ENCODE measurements around the gene USP35. TPM values are rescaled to one million over a fixed set of nuclear protein-coding genes. Genes with fewer than 3 reads are reported as not detected.

USP35 gene
- total and polyA plus RNA-seq, 2 donors (not counting 1 experiment from before 2014, with no cell fraction given), result 4.8 to 6.0 TPM

DNA sequence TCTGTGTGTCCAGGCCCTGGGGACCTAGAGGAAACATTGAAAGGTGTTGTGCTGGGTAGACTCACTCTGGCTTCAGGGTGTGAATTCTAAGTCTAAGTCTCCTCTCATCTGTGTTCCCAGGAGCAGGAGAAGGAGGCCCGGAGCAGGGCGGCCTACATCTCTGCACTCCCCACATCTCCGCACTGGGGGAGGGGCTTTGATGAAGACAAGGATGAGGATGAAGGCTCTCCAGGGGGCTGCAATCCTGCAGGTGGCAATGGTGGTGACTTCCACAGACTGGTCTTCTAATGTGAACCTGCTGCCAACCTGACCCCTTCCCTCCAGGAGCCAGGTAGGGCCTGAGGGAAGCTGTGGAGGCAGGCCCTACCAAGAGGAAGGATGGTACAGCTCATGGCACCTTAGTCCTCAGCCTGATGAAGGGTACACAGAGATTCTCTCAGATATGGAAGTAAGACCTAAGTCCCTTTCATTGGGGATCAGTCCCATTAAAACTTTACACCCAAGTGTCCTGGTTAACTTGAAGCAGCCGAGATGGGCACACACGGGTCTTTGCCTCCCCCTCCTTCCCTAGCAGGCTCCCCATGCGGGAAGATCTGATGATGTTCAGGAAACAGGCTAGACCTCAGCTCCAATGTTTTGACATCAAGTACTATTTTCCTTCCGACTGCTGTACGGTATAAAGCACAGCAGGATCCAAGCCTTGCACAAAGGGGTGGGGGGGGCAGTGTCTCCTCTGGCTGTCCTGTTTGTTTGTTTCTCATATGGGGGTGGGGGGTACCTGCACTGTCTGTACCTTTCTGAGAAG lies 25.0 kb downstream of the USP35 start:
- H3K4me2 ChIP-seq (replicated peaks; ENCODE audit: low read depth, low read length, poor library complexity, severe bottlenecking), result no peak overlapping the region
- no peaks in the 10 kb centered on the region for H3K79me2 ChIP-seq (ENCODE audit: control insufficient read depth, insufficient read depth, low read length)
- H3K9me3 ChIP-seq (ENCODE audit: control extremely low read depth in 1 of 3, control insufficient read depth in 2 of 3, insufficient read depth in 1 of 3, low read length in 2 of 3), result no peaks in the 10 kb centered on the region
- H3K27me3 Mint-ChIP-seq, result no peaks in the 10 kb centered on the region
- DNase-seq (no peak), ATAC-seq (ENCODE audit: low read depth) (no peak)
- CTCF ChIA-PET, result interaction anchor here (2.2 kb wide), 1 partner anchor 351 kb away, joined by 7 read pairs; no protein-coding TSS in a partner anchor
- H3K4me1 Mint-ChIP-seq, result no peaks in the 10 kb centered on the region
- POLR2A ChIA-PET, result no interaction called here
- intact Hi-C loops (cut with micrococcal nuclease), result no loop called here
- no peaks in the 10 kb centered on the region for H3K9me3 Mint-ChIP-seq (ENCODE audit: insufficient read depth)
- no peak overlapping the region for H3K4me3 ChIP-seq (ENCODE audit: control extremely low read depth in 1 of 5, extremely low read depth in 1 of 5, insufficient read depth in 1 of 5, low read depth in 2 of 5, low read length in 4 of 5)
- no peak overlapping the region for H2AFZ ChIP-seq (ENCODE audit: insufficient read depth, low read depth, low read length, poor library complexity, severe bottlenecking)
- no peaks in the 10 kb centered on the region for H3K27me3 ChIP-seq (replicated peaks in 1 of 4; ENCODE audit: control extremely low read depth in 1 of 4, control insufficient read depth in 3 of 4, insufficient read depth in 4 of 4, low read length in 3 of 4)
- H3K9ac ChIP-seq (ENCODE audit: low read length), result no peak overlapping the region
- H3K27ac Mint-ChIP-seq, result no peak overlapping the region
- no peaks in the 10 kb centered on the region for H4K20me1 ChIP-seq (ENCODE audit: control insufficient read depth, insufficient read depth, low read length, poor library complexity, severe bottlenecking)
- no peak overlapping the region for H3K4me3 Mint-ChIP-seq
- H3K27ac ChIP-seq (ENCODE audit: low read length in 2 of 2), result no peak overlapping the region
- no peak for TF ChIP-seq EZH2 (IDR thresholded peaks at IDR 0.05; ENCODE audit: borderline replicate concordance, insufficient read depth, low read depth, low read length, poor library complexity, severe bottlenecking)
- TF ChIP-seq, protein P1, sequence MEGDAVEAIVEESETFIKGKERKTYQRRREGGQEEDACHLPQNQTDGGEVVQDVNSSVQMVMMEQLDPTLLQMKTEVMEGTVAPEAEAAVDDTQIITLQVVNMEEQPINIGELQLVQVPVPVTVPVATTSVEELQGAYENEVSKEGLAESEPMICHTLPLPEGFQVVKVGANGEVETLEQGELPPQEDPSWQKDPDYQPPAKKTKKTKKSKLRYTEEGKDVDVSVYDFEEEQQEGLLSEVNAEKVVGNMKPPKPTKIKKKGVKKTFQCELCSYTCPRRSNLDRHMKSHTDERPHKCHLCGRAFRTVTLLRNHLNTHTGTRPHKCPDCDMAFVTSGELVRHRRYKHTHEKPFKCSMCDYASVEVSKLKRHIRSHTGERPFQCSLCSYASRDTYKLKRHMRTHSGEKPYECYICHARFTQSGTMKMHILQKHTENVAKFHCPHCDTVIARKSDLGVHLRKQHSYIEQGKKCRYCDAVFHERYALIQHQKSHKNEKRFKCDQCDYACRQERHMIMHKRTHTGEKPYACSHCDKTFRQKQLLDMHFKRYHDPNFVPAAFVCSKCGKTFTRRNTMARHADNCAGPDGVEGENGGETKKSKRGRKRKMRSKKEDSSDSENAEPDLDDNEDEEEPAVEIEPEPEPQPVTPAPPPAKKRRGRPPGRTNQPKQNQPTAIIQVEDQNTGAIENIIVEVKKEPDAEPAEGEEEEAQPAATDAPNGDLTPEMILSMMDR (IDR thresholded peaks at IDR 0.05), result no peak
- 68% methylated on average over 3 of the region's 8 CpGs for WGBS (ENCODE audit: insufficient coverage)
- H3K4me1 ChIP-seq (ENCODE audit: control insufficient read depth in 2 of 2, insufficient read depth in 2 of 2, low read length in 2 of 2), result no peaks in the 10 kb centered on the region
- peaks cover 0 to 12% of the 10 kb centered on the region in 2 experiments for H3K36me3 ChIP-seq (replicated peaks in 1 of 2; ENCODE audit: control extremely low read depth in 1 of 2, control insufficient read depth in 1 of 2, extremely low read depth in 1 of 2, insufficient read depth in 2 of 2, low read length in 1 of 2)
